SK-N-SH (cell line): ENCODE data around the gene RBMS1. TPM values are rescaled to one million over a fixed set of nuclear protein-coding genes. Genes with fewer than 3 reads are reported as not detected.

Source experiments
- CTCF ChIA-PET: fragments of 300-600, 350-600 bp; formaldehyde crosslinking; extraction: SDS; loops from one replicate; lab custom pipeline; 2021; lab: Yijun Ruan, JAX
- POLR2A ChIA-PET: fragments of 350-600 bp; sonication (Branson Sonifier 250); formaldehyde crosslinking; extraction: SDS; loops from one replicate; lab custom pipeline; 2020; ENCODE audit warnings: antibody characterized with exemption, inconsistent platforms; lab: Yijun Ruan, JAX
- DNase-seq: peaks from one replicate; pipeline ENCODE4 v3.0.0; 2012
- H2AFZ ChIP-seq: fragments of 200-600 bp; sonication (generic); 2 replicates; pipeline ENCODE4 v1.8.1; 2016; ENCODE audit warnings: antibody characterized with exemption, mild to moderate bottlenecking, low read depth
- H3F3A ChIP-seq: fragments of 200-600 bp; sonication (generic); replicated peaks from 2 replicates; pipeline ENCODE3; 2016; ENCODE audit warnings: antibody characterized with exemption, mild to moderate bottlenecking; ENCODE audit not compliant: insufficient read depth
- H3K27ac ChIP-seq, 2 experiments: fragments of 200-500 bp in 1 of 2; fragments of 200-600 bp in 1 of 2; sonication (Bioruptor generic) in 1 of 2; sonication (generic), shearing (Covaris generic) in 1 of 2; 2 replicates each; pipeline versions ENCODE4 v1.5.1 to v1.6.1; 2014 to 2016; ENCODE audit warnings: low read depth in 2 of 2, inconsistent platforms in 1 of 2, low read length in 1 of 2, mild to moderate bottlenecking in 1 of 2, mixed read lengths in 1 of 2
- H3K27me3 ChIP-seq: fragments of 200-600 bp; sonication (generic), shearing (Covaris generic); 2 replicates; pipeline ENCODE4 v1.6.1; 2016; ENCODE audit warnings: mixed run types; ENCODE audit not compliant: insufficient read depth
- H3K36me3 ChIP-seq, 2 experiments: fragments of 200-500 bp in 1 of 2; fragments of 200-600 bp in 1 of 2; sonication (Bioruptor generic) in 1 of 2; sonication (generic) in 1 of 2; replicated peaks in 1 of 2; 2 replicates each; pipeline versions ENCODE3 to v1.5.1; 2014 to 2016; ENCODE audit warnings: low read length in 1 of 2, mild to moderate bottlenecking in 1 of 2; ENCODE audit not compliant: insufficient read depth in 2 of 2, control insufficient read depth in 1 of 2
- H3K4me1 ChIP-seq, 2 experiments: fragments of 200-500 bp in 1 of 2; fragments of 200-600 bp in 1 of 2; sonication (Bioruptor generic) in 1 of 2; sonication (generic), shearing (Covaris generic) in 1 of 2; 2 replicates each; pipeline versions ENCODE4 v1.5.1 to v1.6.1; 2014 to 2016; ENCODE audit warnings: low read depth in 1 of 2, low read length in 1 of 2, mixed run types in 1 of 2; ENCODE audit not compliant: insufficient read depth in 2 of 2, control insufficient read depth in 1 of 2
- H3K4me2 ChIP-seq: fragments of 200-600 bp; sonication (generic), shearing (Covaris generic); 2 replicates; pipeline ENCODE4 v1.6.1; 2017; ENCODE audit warnings: mixed run types
- H3K4me3 ChIP-seq, 2 experiments: fragments of 200-500 bp in 1 of 2; fragments of 200-600 bp in 1 of 2; sonication (Bioruptor generic) in 1 of 2; sonication (generic), shearing (Covaris generic) in 1 of 2; 2 replicates each; pipeline versions ENCODE4 v1.5.1 to v1.8.1; 2014 to 2016; ENCODE audit warnings: low read depth in 2 of 2, inconsistent platforms in 1 of 2, low read length in 1 of 2, mild to moderate bottlenecking in 1 of 2, mixed read lengths in 1 of 2, moderate library complexity in 1 of 2
- H3K79me2 ChIP-seq: fragments of 200-600 bp; sonication (generic); 2 replicates; pipeline ENCODE4 v1.8.1; 2017; ENCODE audit warnings: mild to moderate bottlenecking; ENCODE audit not compliant: insufficient read depth
- H3K9ac ChIP-seq: fragments of 200-600 bp; sonication (generic); 2 replicates; pipeline ENCODE4 v1.6.1; 2017; ENCODE audit warnings: mixed run types
- H3K9me2 ChIP-seq: fragments of 200-600 bp; sonication (generic); 2 replicates; pipeline ENCODE4 v1.6.1; 2017; ENCODE audit warnings: mixed run types
- H3K9me3 ChIP-seq: fragments of 200-600 bp; sonication (generic); 2 replicates; pipeline ENCODE4 v1.6.1; 2017; ENCODE audit warnings: mixed run types, mild to moderate bottlenecking, moderate library complexity
- H4K20me1 ChIP-seq: fragments of 200-600 bp; sonication (generic); 2 replicates; pipeline ENCODE4 v1.6.1; 2017; ENCODE audit warnings: mild to moderate bottlenecking, mixed run types; ENCODE audit not compliant: insufficient read depth
- ELF1 ChIP-seq: IDR thresholded peaks from 2 replicates; pipeline ENCODE4 v1.4.0; 2012
- EZH2phosphoT487 ChIP-seq: fragments of 200-600 bp; sonication (generic); IDR thresholded peaks from 2 replicates; pipeline ENCODE4 v1.6.1; 2017; ENCODE audit warnings: low read depth, mixed run types, mild to moderate bottlenecking, antibody characterized with exemption, moderate library complexity, borderline replicate concordance
- FOSL2 ChIP-seq: IDR thresholded peaks from 2 replicates; pipeline ENCODE4 v1.4.0; 2012; ENCODE audit warnings: low read depth, mild to moderate bottlenecking, moderate library complexity, borderline replicate concordance
- SIN3A ChIP-seq: IDR thresholded peaks from 2 replicates; pipeline ENCODE4 v1.6.1; 2012; ENCODE audit warnings: low read depth, mild to moderate bottlenecking, low read length, moderate library complexity, borderline replicate concordance
- YY1 ChIP-seq: IDR thresholded peaks from 2 replicates; pipeline ENCODE4 v1.4.0; 2012; ENCODE audit warnings: low read depth, mild to moderate bottlenecking
- WGBS: methylation state at CpG from one replicate; pipeline ENCODE4 v1.1.6; 2017; ENCODE audit warnings: low lambda C conversion rate; 5-methylcytosine and 5-hydroxymethylcytosine counted together
- polyA plus RNA-seq, 3 experiments: library from polyadenylated mRNA; depleted of rRNA; stranded (reverse); fragments of >200 nt; gene quantifications; 2 replicates each; pipeline ENCODE4 v1.2.3, GENCODE V29; 2012
- TF ChIP-seq, protein P1 (sequence below): IDR thresholded peaks from 2 replicates; pipeline ENCODE4 v1.4.0; 2012; ENCODE audit warnings: low read depth, borderline replicate concordance
- TF ChIP-seq, protein P2 (sequence below): IDR thresholded peaks from 2 replicates; pipeline ENCODE4 v1.4.0; 2012; ENCODE audit warnings: low read depth, borderline replicate concordance
- TF ChIP-seq, protein P3 (sequence below): IDR thresholded peaks from 2 replicates; pipeline ENCODE4 v1.6.1; 2012; ENCODE audit warnings: mild to moderate bottlenecking, low read depth, low read length, moderate library complexity
- TF ChIP-seq, protein P4 (sequence below): fragments of 200-600 bp; sonication (generic); IDR thresholded peaks from 2 replicates; pipeline ENCODE4 v1.6.1; 2017; ENCODE audit warnings: antibody characterized with exemption, mild to moderate bottlenecking, moderate library complexity

RBMS1 gene
- polyA plus RNA-seq, 1 of the 3 experiments (the other 2 are of a cell fraction), result 56.5 TPM

DNA sequence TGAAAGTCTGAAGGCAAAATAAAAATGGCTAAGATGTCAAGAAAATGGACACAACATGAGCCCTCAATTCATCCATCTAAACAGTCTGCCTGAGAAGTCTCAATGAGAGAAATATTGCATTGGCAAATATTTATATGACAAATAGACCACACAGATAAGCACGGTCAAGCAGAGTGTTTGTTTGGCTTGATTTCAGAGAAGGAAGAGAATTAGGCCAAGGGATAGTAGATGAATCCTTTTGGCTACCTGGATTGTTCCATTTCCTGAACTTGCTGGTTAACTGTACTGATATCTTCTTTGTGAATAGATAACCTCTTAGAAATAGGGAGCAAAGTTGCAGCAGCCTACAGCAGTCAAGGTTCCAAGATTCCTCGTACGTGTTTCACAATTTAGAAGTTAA, 129.6 kb downstream of the RBMS1 start:
- Histone ChIP-seq H3K27me3 (no peaks in the 10 kb centered on the region), H3F3A (peaks cover 33% of the 10 kb centered on the region), H3K4me1 (peaks cover 19 to 25% of the 10 kb centered on the region in 2 experiments; a peak in 3 of 4 replicates), H3K9me2 (no peaks in the 10 kb centered on the region), H3K9ac (no peak overlapping the region), H3K27ac (no peak overlapping the region), H3K9me3 (no peaks in the 10 kb centered on the region), H3K4me3 (no peak overlapping the region), H3K79me2 (peaks cover 98% of the 10 kb centered on the region), H3K36me3 (peaks cover 20 to 48% of the 10 kb centered on the region in 2 experiments), H3K4me2 (no peak overlapping the region), H4K20me1 (peaks cover 72% of the 10 kb centered on the region), H2AFZ (no peak overlapping the region)
- POLR2A ChIA-PET, result no interaction called here
- CTCF ChIA-PET, result interaction anchor here (0.6 kb wide), 2 partner anchors 49 to 93 kb away, joined by 3 read pairs; no protein-coding TSS in a partner anchor
- TF ChIP-seq, protein P1, sequence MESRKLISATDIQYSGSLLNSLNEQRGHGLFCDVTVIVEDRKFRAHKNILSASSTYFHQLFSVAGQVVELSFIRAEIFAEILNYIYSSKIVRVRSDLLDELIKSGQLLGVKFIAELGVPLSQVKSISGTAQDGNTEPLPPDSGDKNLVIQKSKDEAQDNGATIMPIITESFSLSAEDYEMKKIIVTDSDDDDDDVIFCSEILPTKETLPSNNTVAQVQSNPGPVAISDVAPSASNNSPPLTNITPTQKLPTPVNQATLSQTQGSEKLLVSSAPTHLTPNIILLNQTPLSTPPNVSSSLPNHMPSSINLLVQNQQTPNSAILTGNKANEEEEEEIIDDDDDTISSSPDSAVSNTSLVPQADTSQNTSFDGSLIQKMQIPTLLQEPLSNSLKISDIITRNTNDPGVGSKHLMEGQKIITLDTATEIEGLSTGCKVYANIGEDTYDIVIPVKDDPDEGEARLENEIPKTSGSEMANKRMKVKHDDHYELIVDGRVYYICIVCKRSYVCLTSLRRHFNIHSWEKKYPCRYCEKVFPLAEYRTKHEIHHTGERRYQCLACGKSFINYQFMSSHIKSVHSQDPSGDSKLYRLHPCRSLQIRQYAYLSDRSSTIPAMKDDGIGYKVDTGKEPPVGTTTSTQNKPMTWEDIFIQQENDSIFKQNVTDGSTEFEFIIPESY, result no peak
- TF ChIP-seq FOSL2 (no peak), YY1 (no peak), ELF1 (no peak), SIN3A (no peak), EZH2phosphoT487 (no peak)
- TF ChIP-seq, protein P2, sequence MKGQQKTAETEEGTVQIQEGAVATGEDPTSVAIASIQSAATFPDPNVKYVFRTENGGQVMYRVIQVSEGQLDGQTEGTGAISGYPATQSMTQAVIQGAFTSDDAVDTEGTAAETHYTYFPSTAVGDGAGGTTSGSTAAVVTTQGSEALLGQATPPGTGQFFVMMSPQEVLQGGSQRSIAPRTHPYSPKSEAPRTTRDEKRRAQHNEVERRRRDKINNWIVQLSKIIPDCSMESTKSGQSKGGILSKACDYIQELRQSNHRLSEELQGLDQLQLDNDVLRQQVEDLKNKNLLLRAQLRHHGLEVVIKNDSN, result no peak
- TF ChIP-seq, protein P3, sequence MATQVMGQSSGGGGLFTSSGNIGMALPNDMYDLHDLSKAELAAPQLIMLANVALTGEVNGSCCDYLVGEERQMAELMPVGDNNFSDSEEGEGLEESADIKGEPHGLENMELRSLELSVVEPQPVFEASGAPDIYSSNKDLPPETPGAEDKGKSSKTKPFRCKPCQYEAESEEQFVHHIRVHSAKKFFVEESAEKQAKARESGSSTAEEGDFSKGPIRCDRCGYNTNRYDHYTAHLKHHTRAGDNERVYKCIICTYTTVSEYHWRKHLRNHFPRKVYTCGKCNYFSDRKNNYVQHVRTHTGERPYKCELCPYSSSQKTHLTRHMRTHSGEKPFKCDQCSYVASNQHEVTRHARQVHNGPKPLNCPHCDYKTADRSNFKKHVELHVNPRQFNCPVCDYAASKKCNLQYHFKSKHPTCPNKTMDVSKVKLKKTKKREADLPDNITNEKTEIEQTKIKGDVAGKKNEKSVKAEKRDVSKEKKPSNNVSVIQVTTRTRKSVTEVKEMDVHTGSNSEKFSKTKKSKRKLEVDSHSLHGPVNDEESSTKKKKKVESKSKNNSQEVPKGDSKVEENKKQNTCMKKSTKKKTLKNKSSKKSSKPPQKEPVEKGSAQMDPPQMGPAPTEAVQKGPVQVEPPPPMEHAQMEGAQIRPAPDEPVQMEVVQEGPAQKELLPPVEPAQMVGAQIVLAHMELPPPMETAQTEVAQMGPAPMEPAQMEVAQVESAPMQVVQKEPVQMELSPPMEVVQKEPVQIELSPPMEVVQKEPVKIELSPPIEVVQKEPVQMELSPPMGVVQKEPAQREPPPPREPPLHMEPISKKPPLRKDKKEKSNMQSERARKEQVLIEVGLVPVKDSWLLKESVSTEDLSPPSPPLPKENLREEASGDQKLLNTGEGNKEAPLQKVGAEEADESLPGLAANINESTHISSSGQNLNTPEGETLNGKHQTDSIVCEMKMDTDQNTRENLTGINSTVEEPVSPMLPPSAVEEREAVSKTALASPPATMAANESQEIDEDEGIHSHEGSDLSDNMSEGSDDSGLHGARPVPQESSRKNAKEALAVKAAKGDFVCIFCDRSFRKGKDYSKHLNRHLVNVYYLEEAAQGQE, result no peak
- TF ChIP-seq, protein P4, sequence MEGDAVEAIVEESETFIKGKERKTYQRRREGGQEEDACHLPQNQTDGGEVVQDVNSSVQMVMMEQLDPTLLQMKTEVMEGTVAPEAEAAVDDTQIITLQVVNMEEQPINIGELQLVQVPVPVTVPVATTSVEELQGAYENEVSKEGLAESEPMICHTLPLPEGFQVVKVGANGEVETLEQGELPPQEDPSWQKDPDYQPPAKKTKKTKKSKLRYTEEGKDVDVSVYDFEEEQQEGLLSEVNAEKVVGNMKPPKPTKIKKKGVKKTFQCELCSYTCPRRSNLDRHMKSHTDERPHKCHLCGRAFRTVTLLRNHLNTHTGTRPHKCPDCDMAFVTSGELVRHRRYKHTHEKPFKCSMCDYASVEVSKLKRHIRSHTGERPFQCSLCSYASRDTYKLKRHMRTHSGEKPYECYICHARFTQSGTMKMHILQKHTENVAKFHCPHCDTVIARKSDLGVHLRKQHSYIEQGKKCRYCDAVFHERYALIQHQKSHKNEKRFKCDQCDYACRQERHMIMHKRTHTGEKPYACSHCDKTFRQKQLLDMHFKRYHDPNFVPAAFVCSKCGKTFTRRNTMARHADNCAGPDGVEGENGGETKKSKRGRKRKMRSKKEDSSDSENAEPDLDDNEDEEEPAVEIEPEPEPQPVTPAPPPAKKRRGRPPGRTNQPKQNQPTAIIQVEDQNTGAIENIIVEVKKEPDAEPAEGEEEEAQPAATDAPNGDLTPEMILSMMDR, result no peak
- 87% methylated on average over 3 of the region's 3 CpGs for WGBS
- no peak for DNase-seq
